HepG2 (cell line): ENCODE results near the gene GPX5. TPM values are rescaled to one million over a fixed set of nuclear protein-coding genes. Genes with fewer than 3 reads are reported as not detected.

Experiments
- ATM ChIP-seq: fragments of 450-650 bp; IDR thresholded peaks from 2 replicates; pipeline ENCODE4 v1.7.1; 2017; ENCODE audit warnings: mild to moderate bottlenecking, borderline replicate concordance
- BCL6 ChIP-seq: IDR thresholded peaks from 2 replicates; pipeline ENCODE4 v1.6.1; 2016; ENCODE audit warnings: missing genetic modification reagents, missing compliant biosample characterization
- CCAR2 ChIP-seq: fragments of 200-400 bp; formaldehyde crosslinking; optimal IDR thresholded peaks from 2 replicates; pipeline ENCODE3; 2018; ENCODE audit warnings: low read depth, mild to moderate bottlenecking, low read length, moderate library complexity
- HDAC1 ChIP-seq: sonication (generic); formaldehyde crosslinking; IDR thresholded peaks from 2 replicates; pipeline ENCODE4 v1.5.1; 2020; ENCODE audit warnings: mild to moderate bottlenecking, missing genetic modification reagents
- MED8 ChIP-seq: sonication (generic); formaldehyde crosslinking; IDR thresholded peaks from 2 replicates; pipeline ENCODE4 v1.8.1; 2023; ENCODE audit warnings: mild to moderate bottlenecking, missing genetic modification reagents; ENCODE audit not compliant: insufficient replicate concordance
- MTF2 ChIP-seq: sonication (generic); formaldehyde crosslinking; IDR thresholded peaks from 2 replicates; pipeline ENCODE4 v1.5.0; 2020; ENCODE audit warnings: missing genetic modification reagents, borderline replicate concordance
- RFX1 ChIP-seq: fragments of 450-650 bp; IDR thresholded peaks from 2 replicates; pipeline ENCODE4 v1.6.1; 2017
- SMYD3 ChIP-seq: sonication (generic); formaldehyde crosslinking; IDR thresholded peaks from 2 replicates; pipeline ENCODE4 v1.8.1; 2023; ENCODE audit warnings: mild to moderate bottlenecking, missing genetic modification reagents
- SUZ12 ChIP-seq: fragments of 150-350 bp; IDR thresholded peaks from 2 replicates; pipeline ENCODE4 v1.6.1; 2014; ENCODE audit warnings: low read depth, low read length
- TP53 ChIP-seq: sonication (generic); formaldehyde crosslinking; conservative IDR thresholded peaks from 2 replicates; pipeline ENCODE4 v1.4.0; 2020; ENCODE audit warnings: missing genetic modification reagents
- WIZ ChIP-seq: sonication (generic); formaldehyde crosslinking; IDR thresholded peaks from 2 replicates; pipeline ENCODE4 v1.5.1; 2020; ENCODE audit warnings: mild to moderate bottlenecking, missing genetic modification reagents
- ZBTB34 ChIP-seq: sonication (generic); formaldehyde crosslinking; IDR thresholded peaks from 2 replicates; pipeline ENCODE4 v1.8.0; 2022; ENCODE audit warnings: mild to moderate bottlenecking, missing genetic modification reagents
- ZC3H4 ChIP-seq: sonication (generic); formaldehyde crosslinking; IDR thresholded peaks from 2 replicates; pipeline ENCODE4 v1.4.0; 2020; ENCODE audit warnings: missing genetic modification reagents, borderline replicate concordance
- ZMYM2 ChIP-seq: sonication (generic); formaldehyde crosslinking; IDR thresholded peaks from 2 replicates; pipeline ENCODE4 v1.8.0; 2022; ENCODE audit warnings: mild to moderate bottlenecking, missing genetic modification reagents
- ZNF207 ChIP-seq: fragments of 450-650 bp; IDR thresholded peaks from 2 replicates; pipeline ENCODE4 v1.6.1; 2016; ENCODE audit warnings: antibody characterized with exemption, borderline replicate concordance
- ZNF563 ChIP-seq: sonication (generic); formaldehyde crosslinking; IDR thresholded peaks from 2 replicates; pipeline ENCODE4 v1.8.0; 2022; ENCODE audit warnings: mild to moderate bottlenecking, moderate library complexity, missing genetic modification reagents
- ZNF644 ChIP-seq: IDR thresholded peaks from 2 replicates; pipeline ENCODE4 v1.6.1; 2016; ENCODE audit warnings: low read depth
- ZNF674 ChIP-seq: sonication (generic); formaldehyde crosslinking; IDR thresholded peaks from 2 replicates; pipeline ENCODE4 v1.5.0; 2020; ENCODE audit warnings: low read depth, mild to moderate bottlenecking, missing genetic modification reagents
- ZNF773 ChIP-seq: sonication (generic); formaldehyde crosslinking; IDR thresholded peaks from 2 replicates; pipeline ENCODE4 v1.4.0; 2020; ENCODE audit warnings: missing genetic modification reagents, borderline replicate concordance
- polyA plus RNA-seq, 8 experiments: library from polyadenylated mRNA; depleted of rRNA in 3 of 8; stranded (reverse) in 7 of 8; unstranded in 1 of 8; fragments of >200 nt; fragmentation: Illumina TruSeq in 4 of 8; extraction: Trizol in 4 of 8; gene quantifications; 2 replicates each; pipeline versions ENCODE4 v1.2.1 to v1.2.3, GENCODE V29; 2011 to 2016; ENCODE audit warnings: low read depth in 4 of 8, missing spikeins in 1 of 8, mixed read lengths in 1 of 8; ENCODE audit not compliant: insufficient read depth in 1 of 8
- total RNA-seq, 5 experiments: library from RNA; depleted of rRNA; stranded (reverse); fragments of >200 nt; fragmentation: Illumina TruSeq; extraction: Trizol; gene quantifications; 2 replicates each; pipeline ENCODE4 v1.2.3, GENCODE V29; 2016; ENCODE audit warnings: low read depth in 1 of 5
- TF ChIP-seq, protein P1 (sequence below): IDR thresholded peaks from 2 replicates; pipeline ENCODE4 v1.6.1; 2018; ENCODE audit warnings: missing genetic modification reagents
- TF ChIP-seq, protein P2 (sequence below): sonication (generic); formaldehyde crosslinking; IDR thresholded peaks from 2 replicates; pipeline ENCODE4 v1.8.0; 2022; ENCODE audit warnings: missing genetic modification reagents, low read depth, mild to moderate bottlenecking, borderline replicate concordance
- TF ChIP-seq, protein P3 (sequence below): sonication (generic); formaldehyde crosslinking; IDR thresholded peaks from 2 replicates; pipeline ENCODE4 v1.5.1; 2020; ENCODE audit warnings: mild to moderate bottlenecking, moderate library complexity, missing genetic modification reagents
- TF ChIP-seq, protein P4 (sequence below): sonication (generic); formaldehyde crosslinking; IDR thresholded peaks from 2 replicates; pipeline ENCODE4; 2020; ENCODE audit warnings: missing genetic modification reagents, mild to moderate bottlenecking, borderline replicate concordance

Gene GPX5
- total and polyA plus RNA-seq, 2 of the 13 experiments (the other 11 are each of a cell fraction or from before 2014, with no cell fraction given): not detected

DNA sequence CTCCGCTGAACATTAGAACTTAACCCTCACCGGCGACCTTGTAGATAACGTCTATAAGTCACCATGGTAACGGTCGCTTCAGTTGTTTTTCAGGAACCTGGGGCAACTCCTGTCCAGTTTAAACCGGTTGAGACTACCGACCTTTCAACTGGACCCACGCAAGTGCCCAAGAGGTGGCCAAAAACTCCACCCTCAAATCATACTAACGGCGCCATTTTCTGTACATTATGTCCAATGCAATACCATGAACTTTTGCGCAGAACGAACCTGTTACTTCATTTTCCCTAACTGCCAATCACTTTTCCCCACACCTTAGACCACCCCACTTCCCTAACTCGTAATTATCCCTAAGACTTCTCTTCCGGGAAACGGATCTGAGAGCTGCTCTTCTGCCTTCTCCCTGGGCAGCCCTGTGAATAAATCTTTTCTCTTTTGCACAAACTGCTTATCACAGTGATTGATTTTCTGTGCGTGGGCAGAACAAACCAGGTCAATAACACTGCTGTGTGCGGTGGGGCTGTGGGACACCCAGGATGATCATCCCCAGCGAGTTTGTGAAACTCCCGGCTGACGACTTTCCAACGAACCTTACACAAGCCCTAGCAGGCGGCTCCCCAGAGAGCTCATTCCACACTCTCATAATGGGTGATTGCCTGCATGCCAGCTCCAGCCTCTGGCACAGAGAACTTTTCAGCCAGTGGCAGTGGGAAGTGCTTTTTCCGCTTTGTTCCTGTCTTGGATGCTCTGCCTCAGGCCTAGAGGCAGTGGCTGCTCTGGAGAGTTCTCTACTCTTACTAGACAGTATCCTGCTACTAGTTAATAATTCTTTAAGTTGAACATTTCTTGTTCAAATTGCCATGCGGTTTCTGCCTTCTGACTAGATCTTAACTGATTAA, 28.6 kb downstream of the GPX5 start (continued):
- TF ChIP-seq, protein P1, sequence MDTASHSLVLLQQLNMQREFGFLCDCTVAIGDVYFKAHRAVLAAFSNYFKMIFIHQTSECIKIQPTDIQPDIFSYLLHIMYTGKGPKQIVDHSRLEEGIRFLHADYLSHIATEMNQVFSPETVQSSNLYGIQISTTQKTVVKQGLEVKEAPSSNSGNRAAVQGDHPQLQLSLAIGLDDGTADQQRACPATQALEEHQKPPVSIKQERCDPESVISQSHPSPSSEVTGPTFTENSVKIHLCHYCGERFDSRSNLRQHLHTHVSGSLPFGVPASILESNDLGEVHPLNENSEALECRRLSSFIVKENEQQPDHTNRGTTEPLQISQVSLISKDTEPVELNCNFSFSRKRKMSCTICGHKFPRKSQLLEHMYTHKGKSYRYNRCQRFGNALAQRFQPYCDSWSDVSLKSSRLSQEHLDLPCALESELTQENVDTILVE: no peak
- TF ChIP-seq ZC3H4 (CRISPR knock-in tag): no peak
- TF ChIP-seq CCAR2: no peak
- no peak for TF ChIP-seq ZMYM2 (CRISPR knock-in tag)
- no peak for TF ChIP-seq MTF2 (CRISPR knock-in tag)
- TF ChIP-seq, protein P2, sequence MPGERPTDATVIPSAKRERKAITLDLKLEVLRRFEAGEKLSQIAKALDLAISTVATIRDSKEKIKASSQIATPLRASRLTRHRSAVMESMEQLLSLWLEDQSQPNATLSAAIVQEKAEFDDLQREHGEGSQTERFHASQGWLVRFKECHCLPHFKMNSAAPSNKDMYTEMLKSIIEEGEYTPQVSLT (CRISPR knock-in tag): no peak
- 0 out of 2 replicates have a peak, but pooled peaks have one; percentile 43 for TF ChIP-seq ZNF644
- TF ChIP-seq ZNF207: no peak
- TF ChIP-seq SUZ12: no peak
- TF ChIP-seq ZNF563 (CRISPR knock-in tag): no peak
- TF ChIP-seq BCL6 (CRISPR knock-in tag): peak; percentile 63
- TF ChIP-seq ZNF674 (CRISPR knock-in tag): no peak
- no peak for TF ChIP-seq SMYD3 (CRISPR knock-in tag)
- TF ChIP-seq, protein P3, sequence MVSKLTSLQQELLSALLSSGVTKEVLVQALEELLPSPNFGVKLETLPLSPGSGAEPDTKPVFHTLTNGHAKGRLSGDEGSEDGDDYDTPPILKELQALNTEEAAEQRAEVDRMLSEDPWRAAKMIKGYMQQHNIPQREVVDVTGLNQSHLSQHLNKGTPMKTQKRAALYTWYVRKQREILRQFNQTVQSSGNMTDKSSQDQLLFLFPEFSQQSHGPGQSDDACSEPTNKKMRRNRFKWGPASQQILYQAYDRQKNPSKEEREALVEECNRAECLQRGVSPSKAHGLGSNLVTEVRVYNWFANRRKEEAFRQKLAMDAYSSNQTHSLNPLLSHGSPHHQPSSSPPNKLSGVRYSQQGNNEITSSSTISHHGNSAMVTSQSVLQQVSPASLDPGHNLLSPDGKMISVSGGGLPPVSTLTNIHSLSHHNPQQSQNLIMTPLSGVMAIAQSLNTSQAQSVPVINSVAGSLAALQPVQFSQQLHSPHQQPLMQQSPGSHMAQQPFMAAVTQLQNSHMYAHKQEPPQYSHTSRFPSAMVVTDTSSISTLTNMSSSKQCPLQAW: peak; percentile 52; the same call in 1 of the 2 replicates
- TF ChIP-seq WIZ (CRISPR knock-in tag): peak; percentile 73; the same call in 1 of the 2 replicates
- TF ChIP-seq MED8 (CRISPR knock-in tag): no peak
- TF ChIP-seq HDAC1 (CRISPR knock-in tag): no peak
- TF ChIP-seq TP53 (CRISPR knock-in tag): no peak
- TF ChIP-seq ZNF773 (CRISPR knock-in tag): peak; percentile 49; the same call in 1 of the 2 replicates
- TF ChIP-seq, protein P4, sequence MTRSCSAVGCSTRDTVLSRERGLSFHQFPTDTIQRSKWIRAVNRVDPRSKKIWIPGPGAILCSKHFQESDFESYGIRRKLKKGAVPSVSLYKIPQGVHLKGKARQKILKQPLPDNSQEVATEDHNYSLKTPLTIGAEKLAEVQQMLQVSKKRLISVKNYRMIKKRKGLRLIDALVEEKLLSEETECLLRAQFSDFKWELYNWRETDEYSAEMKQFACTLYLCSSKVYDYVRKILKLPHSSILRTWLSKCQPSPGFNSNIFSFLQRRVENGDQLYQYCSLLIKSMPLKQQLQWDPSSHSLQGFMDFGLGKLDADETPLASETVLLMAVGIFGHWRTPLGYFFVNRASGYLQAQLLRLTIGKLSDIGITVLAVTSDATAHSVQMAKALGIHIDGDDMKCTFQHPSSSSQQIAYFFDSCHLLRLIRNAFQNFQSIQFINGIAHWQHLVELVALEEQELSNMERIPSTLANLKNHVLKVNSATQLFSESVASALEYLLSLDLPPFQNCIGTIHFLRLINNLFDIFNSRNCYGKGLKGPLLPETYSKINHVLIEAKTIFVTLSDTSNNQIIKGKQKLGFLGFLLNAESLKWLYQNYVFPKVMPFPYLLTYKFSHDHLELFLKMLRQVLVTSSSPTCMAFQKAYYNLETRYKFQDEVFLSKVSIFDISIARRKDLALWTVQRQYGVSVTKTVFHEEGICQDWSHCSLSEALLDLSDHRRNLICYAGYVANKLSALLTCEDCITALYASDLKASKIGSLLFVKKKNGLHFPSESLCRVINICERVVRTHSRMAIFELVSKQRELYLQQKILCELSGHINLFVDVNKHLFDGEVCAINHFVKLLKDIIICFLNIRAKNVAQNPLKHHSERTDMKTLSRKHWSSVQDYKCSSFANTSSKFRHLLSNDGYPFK (CRISPR knock-in tag): no peak
- TF ChIP-seq ZBTB34: no peak
- TF ChIP-seq ATM: no peak
- TF ChIP-seq RFX1: peak; percentile 68
